K562 (cell line): ENCODE data around the gene RNF40. TPM values are rescaled to one million over a fixed set of nuclear protein-coding genes. Genes with fewer than 3 reads are reported as not detected.

Source experiments
- ATAC-seq: fragments of 200-7000 bp; cut with Tn5 transposase; 3 replicates; pipeline ENCODE4 v1.9.1; 2020; ENCODE audit warnings: moderate library complexity
- BruUV-seq: library from RNA; stranded (reverse); fragments of 400-500 nt; replicated peaks from 2 replicates; lab custom pipeline; 2021; lab: Mats Ljungman, UMichigan
- CTCF ChIA-PET: fragments of 300-600 bp; formaldehyde crosslinking; extraction: SDS; loops from one replicate; lab custom pipeline; 2021; ENCODE audit warnings: low intra/inter-chr PET ratio; lab: Yijun Ruan, JAX
- POLR2A ChIA-PET: fragments of 300-600, 350-650 bp; sonication (Branson Sonifier 250); formaldehyde crosslinking; extraction: SDS; loops from one replicate; lab custom pipeline; 2021; ENCODE audit warnings: antibody characterized with exemption, inconsistent platforms; lab: Yijun Ruan, JAX
- DNase-seq, 4 experiments: peaks; one replicate each; pipeline versions ENCODE4 v3.0.0 to v3.0.0-alpha.2; 2011 to 2018; ENCODE audit warnings: low spot score in 3 of 4, mixed read lengths in 3 of 4; ENCODE audit errors: extremely low read depth in 1 of 4
- FAIRE-seq: peaks from 2 replicates; lab custom pipeline; 2011; peaks lifted over from hg19 to GRCh38; lab: Jason Lieb, UNC
- H2AFZ ChIP-seq: 2 replicates; pipeline ENCODE4 v1.6.0; 2011; ENCODE audit warnings: low read depth, low read length, control low read depth, inconsistent platforms
- H3K27ac ChIP-seq: fragments of 200-600 bp; 3 replicates; pipeline ENCODE4 v1.8.0; 2011; ENCODE audit warnings: low read depth, mild to moderate bottlenecking, control low read depth, inconsistent platforms, low read length, moderate library complexity, mixed read lengths; ENCODE audit errors: extremely low read depth
- H3K27me3 ChIP-seq, 2 experiments: fragments of 300-600 bp in 1 of 2; 2 replicates in 1 of 2; 3 replicates in 1 of 2; pipeline versions ENCODE4 v1.6.0 to v1.8.0; 2011; ENCODE audit warnings: inconsistent platforms in 2 of 2, low read length in 2 of 2, mild to moderate bottlenecking in 1 of 2, mixed read lengths in 1 of 2, moderate library complexity in 1 of 2; ENCODE audit not compliant: control insufficient read depth in 2 of 2, insufficient read depth in 2 of 2
- H3K36me3 ChIP-seq: fragments of 300-600 bp; 3 replicates; pipeline ENCODE4 v1.8.0; 2011; ENCODE audit warnings: mild to moderate bottlenecking, low read length, inconsistent platforms; ENCODE audit not compliant: control insufficient read depth, insufficient read depth
- H3K4me1 ChIP-seq, 2 experiments: fragments of 200-600 bp in 1 of 2; replicated peaks in 1 of 2; 2 replicates in 1 of 2; 3 replicates in 1 of 2; pipeline versions ENCODE4 v1.5.1 to v1.8.0; 2011; ENCODE audit warnings: inconsistent platforms in 2 of 2, low read length in 2 of 2, mild to moderate bottlenecking in 1 of 2, mixed read lengths in 1 of 2, moderate library complexity in 1 of 2; ENCODE audit not compliant: control insufficient read depth in 2 of 2, insufficient read depth in 2 of 2
- H3K4me2 ChIP-seq: 2 replicates; pipeline ENCODE4 v1.6.1; 2011; ENCODE audit warnings: low read length, control low read depth, inconsistent platforms, mixed read lengths; ENCODE audit not compliant: insufficient read depth
- H3K4me3 ChIP-seq: fragments of 200-600 bp; sonication (generic), shearing (Covaris generic); 2 replicates; pipeline ENCODE4 v1.5.1; 2016; ENCODE audit warnings: control low read depth, inconsistent platforms
- H3K79me2 ChIP-seq: fragments of 200-600 bp; 3 replicates; pipeline ENCODE4 v1.8.0; 2011; ENCODE audit warnings: low read length, inconsistent platforms; ENCODE audit not compliant: control insufficient read depth, insufficient read depth
- H3K9ac ChIP-seq, 2 experiments: 2 replicates each; pipeline versions ENCODE4 v1.6.0 to v1.6.1; 2011; ENCODE audit warnings: low read depth in 2 of 2, low read length in 2 of 2, control low read depth in 1 of 2, inconsistent platforms in 1 of 2, mild to moderate bottlenecking in 1 of 2, mixed read lengths in 1 of 2; ENCODE audit not compliant: insufficient read depth in 1 of 2
- H3K9me1 ChIP-seq: one replicate; pipeline ENCODE4 v1.6.0; 2011; ENCODE audit warnings: inconsistent platforms, mild to moderate bottlenecking, low read length, moderate library complexity; ENCODE audit not compliant: control insufficient read depth, insufficient read depth
- H3K9me3 ChIP-seq: replicated peaks from 2 replicates; pipeline ENCODE4 v1.5.1; 2011; ENCODE audit warnings: low read depth, low read length, inconsistent platforms; ENCODE audit not compliant: control insufficient read depth, insufficient read depth
- H4K20me1 ChIP-seq: replicated peaks from 2 replicates; pipeline ENCODE4 v1.6.1; 2011; ENCODE audit warnings: low read length, inconsistent platforms, mixed read lengths; ENCODE audit not compliant: control insufficient read depth, insufficient read depth
- GTF2A2 ChIP-seq: IDR thresholded peaks from 2 replicates; pipeline ENCODE4 v1.6.1; 2016; ENCODE audit warnings: mild to moderate bottlenecking, missing genetic modification characterization, missing compliant biosample characterization
- HDAC8 ChIP-seq: fragments of 450-650 bp; IDR thresholded peaks from 2 replicates; pipeline ENCODE4 v1.6.1; 2016; ENCODE audit warnings: mild to moderate bottlenecking, missing genetic modification characterization, moderate library complexity, missing compliant biosample characterization
- KLF6 ChIP-seq: fragments of 250-450 bp; sonication (Bioruptor Pico); IDR thresholded peaks from 2 replicates; pipeline ENCODE4 v1.4.0; 2020; ENCODE audit warnings: mild to moderate bottlenecking, moderate library complexity, borderline replicate concordance
- NFXL1 ChIP-seq: fragments of 450-650 bp; formaldehyde crosslinking; IDR thresholded peaks from 2 replicates; pipeline ENCODE4 v1.4.0; 2021; ENCODE audit warnings: mild to moderate bottlenecking
- POLR2B ChIP-seq: fragments of 450-650 bp; IDR thresholded peaks from 2 replicates; pipeline ENCODE4 v1.6.1; 2018; ENCODE audit warnings: low read depth; ENCODE audit not compliant: partially characterized antibody
- RBFOX2 ChIP-seq: fragments of 200-400 bp; formaldehyde crosslinking; IDR thresholded peaks from 2 replicates; pipeline ENCODE4 v1.6.1; 2017; ENCODE audit warnings: low read depth, mild to moderate bottlenecking, low read length, moderate library complexity
- RFX1 ChIP-seq: fragments of 450-650 bp; IDR thresholded peaks from 2 replicates; pipeline ENCODE4 v1.6.1; 2016; ENCODE audit warnings: mild to moderate bottlenecking, moderate library complexity
- ZMIZ1 ChIP-seq, 2 experiments: fragments of 150-350 bp in 1 of 2; IDR thresholded peaks; 2 replicates each; pipeline ENCODE4 v1.6.1; 2012 to 2016; ENCODE audit warnings: low read depth in 2 of 2, low read length in 2 of 2, mild to moderate bottlenecking in 1 of 2, moderate library complexity in 1 of 2
- WGBS: fragments of 100-300 bp; shearing (Covaris generic); methylation state at CpG from one replicate; pipeline ENCODE4 v1.1.6; 2016; ENCODE audit warnings: low coverage, mixed read lengths; ENCODE audit not compliant: insufficient coverage; ENCODE audit errors: missing lambda C conversion rate; 5-methylcytosine and 5-hydroxymethylcytosine counted together
- in situ Hi-C: fragments of 300-500 bp; cut with MboI; formaldehyde crosslinking; loops from 4 replicates; pipeline ENCODE4 v1.15.0; 2018; ENCODE audit warnings: inconsistent platforms, mixed read lengths
- intact Hi-C: fragments of 100-400 bp; cut with micrococcal nuclease; formaldehyde crosslinking; loops from 2 replicates; pipeline ENCODE4 v1.14.2; 2022
- polyA plus RNA-seq, 8 experiments: library from polyadenylated mRNA; depleted of rRNA in 4 of 8; stranded (reverse) in 5 of 8; unstranded in 3 of 8; fragments of >200 nt; fragmentation: Nextera tagmentation in 2 of 8; fragmentation: Illumina TruSeq in 1 of 8; extraction: Ambion mirVana in 2 of 8; extraction: Trizol in 1 of 8; gene quantifications; 2 replicates each; pipeline versions ENCODE4 v1.2.1 to v1.2.3, GENCODE V29; 2011 to 2014; ENCODE audit warnings: inconsistent platforms in 1 of 8, missing spikeins in 1 of 8
- total RNA-seq, 7 experiments: library from RNA; depleted of rRNA in 6 of 7; stranded (reverse); fragments of >200 nt in 6 of 7; fragmentation: Illumina TruSeq in 2 of 7; extraction: Trizol in 2 of 7; gene quantifications; 2 replicates each; pipeline versions ENCODE4 v1.2.1 to v1.2.3, GENCODE V29; 2011 to 2021; ENCODE audit warnings: low replicate concordance in 1 of 7

The RNF40 gene
- total and polyA plus RNA-seq, 9 of the 15 experiments (the other 6 are each of a cell fraction or from before 2014, with no cell fraction given), result 6.2 to 129 (median 81.5) TPM

- ChIA-PET CTCF (no interaction called here), POLR2A (interaction anchor here (1.1 to 2.6 kb wide), 4 partner anchors 10 to 54 kb away, joined by 4 to 10 read pairs (median 6); partner anchors contain the start of gene PHKG2)
- Histone ChIP-seq H3K9ac (0 out of 4 replicates have a peak overlapping the region, but pooled peaks of 1 of the 2 experiments have one; percentile 20), H3K27me3 (no peaks in the 10 kb centered on the region), H3K9me3 (no peaks in the 10 kb centered on the region), H3K79me2 (peaks cover 23% of the 10 kb centered on the region), H2AFZ (no peak overlapping the region), H3K4me3 (no peak overlapping the region), H3K4me2 (no peak overlapping the region), H3K4me1 (peaks cover 0 to 8% of the 10 kb centered on the region in 2 experiments; a peak in 1 of 5 replicates), H4K20me1 (0 out of 2 replicates have a peak, but pooled peaks cover 6% of the 10 kb centered on the region), H3K9me1 (no peaks in the 10 kb centered on the region), H3K27ac (no peak overlapping the region), H3K36me3 (peaks cover 94% of the 10 kb centered on the region)
- ATAC-seq, result no peak
- FAIRE-seq, result no peak
- intact Hi-C loops, result no loop called here
- TF ChIP-seq RFX1, result no peak
- no peak for TF ChIP-seq NFXL1 (CRISPR knock-in tag)
- no peak for TF ChIP-seq ZMIZ1 (IDR thresholded peaks at IDR 0.05; ENCODE audit: low read depth in 2 of 2, low read length in 2 of 2)
- peak; percentile 44 for TF ChIP-seq RBFOX2
- no peak for TF ChIP-seq HDAC8 (tag)
- no peak for TF ChIP-seq GTF2A2
- no peak for TF ChIP-seq POLR2B
- no peak for TF ChIP-seq KLF6 (CRISPR knock-in tag)
- in situ Hi-C loops, result no loop called here
- no peak for DNase-seq
- 87% methylated on average over 8 of the region's 8 CpGs for WGBS
- BruUV-seq, result no TSS peak
These were observed 41.0 kb upstream of the RNF40 start for GRCh38 chr16:30721167-30721566.
